Measurements from ENCODE around the gene TRHDE.

The TRHDE gene

GRCh38 chr12:72273851-72274351, 1.7 kb downstream of the TRHDE start:
- no peak for DNase-seq

- DNase-seq = no peak
Measured at GRCh38 chr12:72274931-72275330, 2.8 kb downstream of the TRHDE start.

DNA sequence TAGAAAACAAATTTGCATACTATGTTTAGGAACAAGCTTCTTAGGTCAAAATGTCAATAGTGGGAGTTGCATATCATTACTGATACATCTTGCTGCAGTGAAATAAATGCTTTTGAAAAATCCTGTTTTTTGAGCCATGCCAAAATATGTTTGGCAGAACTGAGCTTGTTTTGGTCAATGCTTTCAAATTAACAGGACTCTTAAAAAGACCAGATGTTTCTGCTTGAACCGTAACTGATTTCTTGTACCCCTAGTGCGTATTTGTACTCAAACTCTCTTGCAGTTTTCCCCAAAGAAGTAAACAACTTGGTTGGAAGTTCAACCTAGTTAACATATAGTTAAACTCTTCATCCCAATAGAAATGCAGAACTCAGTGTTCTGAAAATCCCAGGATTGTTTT, 3.4 kb downstream of the TRHDE start:
- no peak for DNase-seq

DNA sequence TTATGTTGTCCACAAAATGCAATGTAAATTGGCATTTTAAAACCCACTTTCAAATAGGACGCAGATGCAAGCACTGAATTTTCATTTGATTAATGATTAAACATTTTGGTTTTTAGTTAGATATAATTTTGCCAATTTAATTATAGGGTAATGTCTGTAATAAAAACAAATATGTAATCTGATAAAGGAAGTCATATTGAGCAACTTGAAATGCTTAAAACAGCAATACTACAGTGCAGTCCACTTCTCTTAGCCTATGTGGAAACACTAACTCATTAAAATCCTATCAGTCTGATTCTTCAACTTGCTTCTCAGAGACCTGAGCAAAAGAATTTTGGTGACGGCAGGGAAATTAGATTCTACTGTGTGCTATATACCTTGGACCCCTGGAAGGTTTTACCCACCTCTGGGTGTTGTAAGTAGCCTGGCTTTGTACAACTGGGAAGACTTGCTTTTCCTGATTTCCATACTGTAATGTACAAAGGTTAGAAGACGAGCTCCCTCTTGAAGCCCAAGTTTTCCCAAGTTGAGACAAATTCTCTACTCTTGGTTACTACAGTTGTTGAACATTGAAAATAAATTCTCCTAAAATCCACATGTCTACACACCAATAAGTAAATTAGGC, 4.1 kb downstream of the TRHDE start:
- DNase-seq = no peak

DNA sequence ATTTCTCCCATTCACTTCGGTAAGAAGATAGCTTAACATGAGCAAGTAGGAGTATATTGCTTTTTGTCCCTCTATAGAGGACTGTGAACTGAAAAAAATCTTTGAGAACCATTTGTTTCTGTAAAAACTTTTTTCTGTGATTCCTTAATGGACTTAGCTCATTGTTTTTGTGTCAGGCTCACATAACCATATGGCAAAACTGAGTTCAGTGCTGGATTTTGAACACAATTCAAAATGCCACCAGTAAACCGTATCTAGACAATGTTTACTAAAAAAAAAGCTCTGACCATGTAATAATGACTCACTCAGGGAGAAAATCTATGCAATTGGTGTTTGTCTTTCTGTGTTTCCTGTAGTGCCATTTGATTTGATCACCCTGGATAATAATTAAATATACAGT, 5.2 kb downstream of the TRHDE start:
- no peak for DNase-seq

DNA sequence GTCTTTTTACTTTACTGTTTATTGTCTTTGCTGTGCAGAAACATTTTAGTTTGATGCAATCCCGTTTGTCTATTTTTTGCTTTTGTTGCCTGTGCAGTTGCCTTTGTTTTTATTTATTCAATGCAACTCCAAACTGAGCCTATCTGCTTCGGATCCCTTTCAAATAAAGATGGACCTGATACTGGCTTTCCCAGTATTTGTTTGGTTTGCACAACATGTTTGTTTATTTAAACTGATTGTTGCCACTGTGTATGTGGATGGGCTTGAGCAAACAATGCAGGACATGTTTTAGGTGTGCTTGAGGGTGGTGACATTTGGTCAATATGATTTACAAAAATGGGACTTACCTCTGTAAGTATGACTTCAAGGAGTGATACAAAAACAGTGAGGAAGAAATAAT, 6.7 kb downstream of the TRHDE start:
- DNase-seq = no peak

DNA sequence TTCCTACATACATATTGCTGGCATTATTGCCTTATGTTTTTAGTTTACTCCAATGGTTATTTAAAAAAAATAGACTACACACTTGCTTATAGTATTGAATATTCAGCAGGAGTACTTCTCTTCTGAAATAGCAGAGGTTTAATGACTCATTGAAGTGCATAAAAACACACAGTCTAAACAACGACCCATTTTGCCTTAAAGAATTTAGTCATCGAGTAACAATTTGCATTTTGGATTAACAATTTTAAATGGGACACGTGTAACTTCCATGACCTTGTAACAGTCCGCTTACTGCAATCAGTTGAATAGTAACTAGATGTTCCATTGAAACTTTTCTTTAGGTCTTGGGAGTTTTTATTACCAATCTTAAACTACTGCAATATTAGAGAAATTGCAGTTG, 9.0 kb downstream of the TRHDE start:
- no peak for DNase-seq

GRCh38 chr12:72282721-72283120, 10.6 kb downstream of the TRHDE start:
- no peak for DNase-seq

DNA sequence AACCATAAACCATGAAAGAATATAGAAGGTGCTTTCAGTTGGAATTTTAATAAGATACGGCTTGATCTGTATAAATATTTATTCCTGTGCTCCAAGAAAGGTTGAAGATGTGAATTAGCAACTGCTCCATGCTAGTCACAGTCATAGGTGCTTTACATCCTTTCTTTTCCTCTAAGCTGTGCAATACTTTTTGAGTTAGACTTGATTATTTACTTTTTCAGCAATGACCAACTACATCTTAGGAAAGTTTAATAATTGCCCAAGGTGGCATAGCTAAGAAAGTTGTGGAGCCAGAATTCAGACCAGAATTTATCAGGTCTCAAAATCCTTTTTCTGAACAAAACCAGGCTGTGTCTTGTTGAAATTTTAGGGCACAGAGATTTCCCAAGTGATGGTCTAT, 13.7 kb downstream of the TRHDE start:
- no peak for DNase-seq

- no peak for DNase-seq
Measured at GRCh38 chr12:72286526-72286925, 14.4 kb downstream of the TRHDE start.

GRCh38 chr12:72288436-72288835, 16.3 kb downstream of the TRHDE start:
- no peak for DNase-seq

- DNase-seq = no peak
Measured at GRCh38 chr12:72288911-72289310, 16.7 kb downstream of the TRHDE start.

DNA sequence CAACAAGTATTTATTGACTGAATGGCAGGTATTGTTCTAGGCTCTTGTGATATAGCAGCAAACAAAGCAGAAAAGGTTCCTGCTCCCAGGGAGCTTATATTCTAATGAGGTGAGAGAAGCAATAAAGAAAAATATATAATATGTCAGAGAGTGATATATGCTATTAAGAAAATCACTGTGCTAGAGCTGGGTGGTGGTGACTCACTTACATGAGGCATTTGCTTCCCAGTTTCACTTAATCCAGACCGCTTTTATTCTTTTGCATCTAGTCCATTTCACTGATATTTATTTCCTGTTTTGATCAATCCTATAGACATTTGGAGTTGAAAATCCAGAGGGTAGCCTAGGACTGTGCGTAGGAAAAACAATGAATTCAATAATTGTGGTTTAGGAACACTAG, 17.5 kb downstream of the TRHDE start:
- DNase-seq = no peak

- DNase-seq = no peak
Measured at GRCh38 chr12:72291175-72291574, 19.0 kb downstream of the TRHDE start.

- DNase-seq = no peak
Measured at GRCh38 chr12:72293701-72294100, 21.5 kb downstream of the TRHDE start.

GRCh38 chr12:72295101-72295500, 22.9 kb downstream of the TRHDE start:
- DNase-seq = no peak

DNA sequence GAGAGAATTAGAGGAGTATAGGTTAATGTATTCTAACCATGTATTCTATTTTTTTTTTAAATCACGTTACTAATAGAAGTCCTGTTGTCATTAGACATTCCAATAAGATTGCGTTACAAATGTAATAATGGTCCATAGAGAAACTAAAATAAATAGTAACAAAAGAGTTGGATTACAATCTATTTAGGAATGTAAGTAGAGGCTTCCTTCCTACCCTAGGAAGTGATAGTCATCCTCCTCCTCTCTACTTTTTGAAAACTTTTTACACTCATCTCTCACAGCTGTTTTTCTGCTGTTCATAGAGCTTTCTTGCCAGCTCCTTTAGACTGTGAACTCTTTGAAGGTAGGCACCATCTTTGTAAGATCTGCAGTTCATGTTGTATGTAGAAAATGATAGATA, 23.6 kb downstream of the TRHDE start:
- DNase-seq = no peak

- DNase-seq = no peak
Measured at GRCh38 chr12:72296389-72296788, 24.2 kb downstream of the TRHDE start.

- no peak for DNase-seq
Measured at GRCh38 chr12:72297666-72298065, 25.5 kb downstream of the TRHDE start.

DNA sequence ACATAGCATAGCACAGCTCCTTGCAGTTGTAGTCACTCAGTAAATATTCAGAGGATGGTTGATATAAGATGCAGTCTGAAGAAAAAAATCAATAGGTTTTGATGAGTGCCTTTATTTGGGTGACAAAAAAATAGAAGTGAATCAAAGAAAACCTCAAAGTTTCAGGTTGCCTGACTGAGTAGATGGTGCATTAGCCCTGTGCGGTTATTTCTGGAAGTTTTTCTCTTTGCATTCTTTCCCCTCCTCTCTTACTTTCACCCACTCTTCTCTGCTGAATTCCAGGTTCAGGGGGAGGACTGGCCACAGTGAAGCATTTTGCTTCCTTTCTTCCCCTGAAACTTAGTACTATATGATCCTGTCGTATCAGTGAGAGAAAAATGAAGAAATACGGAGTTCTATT, 28.6 kb downstream of the TRHDE start:
- DNase-seq = no peak

- no peak for DNase-seq
Measured at GRCh38 chr12:72304751-72305150, 32.6 kb downstream of the TRHDE start.

DNA sequence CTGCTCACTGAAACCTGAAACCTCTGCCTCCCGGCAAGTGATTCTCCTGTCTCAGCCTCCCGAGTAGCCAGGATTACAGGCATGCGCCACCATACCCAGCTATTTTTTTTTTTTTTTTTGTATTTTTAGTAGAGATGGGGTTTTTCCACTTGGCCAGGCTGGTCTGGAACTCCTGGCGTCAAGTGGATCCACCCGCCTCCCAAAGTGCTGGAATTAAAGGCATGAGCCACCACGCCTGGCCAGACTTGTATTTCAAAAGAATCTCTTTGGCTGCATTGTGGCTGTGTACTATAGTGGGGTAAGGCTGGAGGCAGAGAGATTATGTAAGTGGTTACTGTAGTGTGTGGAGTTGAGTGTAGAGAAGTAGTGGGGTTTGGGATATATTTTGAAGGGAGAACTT, 35.1 kb downstream of the TRHDE start:
- no peak for DNase-seq

DNA sequence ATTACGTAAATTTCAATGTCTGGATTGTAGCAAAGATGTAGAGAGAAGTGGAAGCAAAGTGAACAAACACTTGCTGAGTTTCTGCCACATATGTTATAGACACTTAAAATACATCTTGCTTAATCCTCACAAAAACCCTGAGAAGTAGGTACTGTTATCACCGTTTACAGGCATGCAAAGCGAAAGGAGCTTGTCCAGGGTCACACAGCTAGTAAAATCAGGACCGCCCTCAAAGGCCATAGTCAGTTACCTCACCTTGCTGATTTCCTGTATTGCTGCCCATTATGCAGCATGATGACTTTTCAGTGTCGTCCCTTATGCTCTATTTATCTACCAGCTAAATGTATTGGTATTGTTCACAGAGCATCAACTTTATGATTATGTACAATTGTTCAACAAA, 39.8 kb downstream of the TRHDE start:
- no peak for DNase-seq

- DNase-seq = no peak
Measured at GRCh38 chr12:72313806-72314205, 41.6 kb downstream of the TRHDE start.

- no peak for DNase-seq
Measured at GRCh38 chr12:72315858-72316257, 43.7 kb downstream of the TRHDE start.

DNA sequence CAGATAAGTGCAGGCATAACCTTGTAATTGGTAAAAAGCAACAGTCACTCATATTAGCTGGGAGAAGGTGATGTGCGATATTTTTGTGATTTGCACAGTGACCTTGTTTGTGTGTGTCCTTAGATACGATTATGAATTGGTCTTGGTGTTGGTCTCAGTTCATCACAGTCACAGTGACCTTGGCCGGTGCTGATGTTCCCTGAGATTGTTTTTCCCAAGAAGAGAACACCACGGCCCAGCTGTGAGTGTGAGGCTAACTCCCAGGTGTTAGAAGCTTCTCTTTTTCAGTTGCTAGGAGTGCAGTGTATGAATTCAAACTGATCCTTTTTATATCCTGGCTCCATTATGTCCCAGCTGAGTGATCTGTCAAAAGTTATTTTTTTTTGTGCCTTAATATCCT, 46.2 kb downstream of the TRHDE start:
- DNase-seq = no peak
